HL-60/S4 treated with retinoic acid at 250 ng/mL for 4 days and 3 days (cell line): ENCODE measurements around the gene AKR1C4.
"Not testable (repeated sequence)": the region's sequence is repeated elsewhere in the genome, so short reads cannot be mapped to it uniquely, and the experiment has no call there.

Experiments
- in situ Hi-C: fragments of 300-500 bp; cut with MboI; formaldehyde crosslinking; loops from 2 replicates; pipeline ENCODE4 v1.7.0; 2022; ENCODE audit warnings: low sequenced_read_pairs

AKR1C4 gene

DNA sequence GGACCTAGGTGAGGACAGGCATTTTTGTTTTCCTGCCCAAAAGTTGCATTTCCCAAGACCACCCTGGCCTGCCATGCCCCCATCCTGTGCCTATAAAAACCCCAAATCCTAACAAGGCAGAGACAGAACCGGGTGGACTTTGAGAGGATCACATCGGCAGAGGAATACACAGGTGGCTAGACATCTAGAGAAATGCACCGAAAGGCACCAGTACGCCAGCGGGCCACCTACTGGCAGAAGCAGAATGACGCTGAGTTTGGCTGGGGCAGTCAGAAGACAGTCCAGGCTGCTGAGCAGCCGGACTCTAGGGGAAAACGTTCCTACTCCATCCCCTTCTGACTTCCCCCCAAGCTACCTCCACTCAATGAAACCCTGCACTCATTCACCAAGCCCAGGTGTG is 2.8 kb downstream of the AKR1C4 start:
- in situ Hi-C loops, result no loop called here

DNA sequence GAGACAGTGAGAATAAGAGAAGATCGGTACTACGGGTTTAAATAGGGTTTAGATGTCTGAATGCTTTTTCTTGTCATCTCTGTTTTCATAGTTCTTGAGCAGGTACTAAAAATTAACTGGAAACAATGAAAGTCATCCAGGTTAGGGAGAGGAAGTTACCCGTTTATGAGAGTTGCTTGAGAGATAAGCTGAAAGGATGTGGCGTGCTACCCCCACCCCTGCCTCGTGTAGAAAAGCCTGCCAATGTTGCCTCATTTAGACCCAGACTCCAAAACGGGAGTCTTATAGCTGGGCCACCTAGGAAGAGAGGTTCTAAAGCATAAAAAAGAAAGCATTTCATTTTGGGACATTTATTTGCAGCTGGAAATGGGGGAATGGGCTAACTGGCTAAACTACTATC is 10.2 kb downstream of the AKR1C4 start:
- in situ Hi-C loops, result no loop called here

DNA sequence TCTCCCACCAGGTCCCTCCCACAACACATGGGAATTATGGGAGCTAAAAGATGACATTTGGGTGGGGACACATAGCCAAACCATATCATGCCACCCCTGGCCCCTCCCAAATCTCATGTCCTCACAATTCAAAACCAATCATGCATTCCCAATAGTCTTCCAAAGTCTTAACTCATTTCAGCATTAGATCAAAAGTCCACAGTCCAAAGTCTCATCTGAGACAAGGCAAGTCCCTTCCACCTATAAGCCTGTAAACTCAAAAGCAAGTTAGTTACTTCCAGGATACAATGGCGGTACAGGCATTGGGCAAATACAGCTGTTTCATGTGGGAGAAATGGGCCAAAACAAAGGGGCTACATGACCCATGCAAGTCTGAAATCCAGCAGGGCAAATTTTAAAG is 13.1 kb downstream of the AKR1C4 start:
- in situ Hi-C loops, result not testable (repeated sequence)

DNA sequence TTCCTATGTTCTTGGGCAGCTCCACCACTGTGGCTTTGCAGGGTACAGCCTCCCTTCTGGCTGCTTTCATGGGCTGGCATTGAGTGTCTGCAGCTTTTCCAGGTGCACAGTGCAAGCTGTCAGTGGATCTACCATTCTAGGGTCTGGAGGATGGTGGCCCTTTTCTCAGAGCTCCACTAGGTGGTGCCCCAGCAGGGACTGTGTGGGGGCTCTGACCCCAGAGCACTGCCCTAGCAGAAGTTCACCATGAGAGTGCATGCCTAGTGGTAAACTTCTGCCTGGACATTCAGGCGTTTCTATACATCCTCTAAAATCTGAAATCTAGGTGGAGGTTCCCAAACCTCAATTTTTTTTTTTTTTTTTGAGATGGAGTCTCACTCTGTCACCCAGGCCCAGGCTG is 13.6 kb downstream of the AKR1C4 start:
- in situ Hi-C loops, result not testable (repeated sequence)

DNA sequence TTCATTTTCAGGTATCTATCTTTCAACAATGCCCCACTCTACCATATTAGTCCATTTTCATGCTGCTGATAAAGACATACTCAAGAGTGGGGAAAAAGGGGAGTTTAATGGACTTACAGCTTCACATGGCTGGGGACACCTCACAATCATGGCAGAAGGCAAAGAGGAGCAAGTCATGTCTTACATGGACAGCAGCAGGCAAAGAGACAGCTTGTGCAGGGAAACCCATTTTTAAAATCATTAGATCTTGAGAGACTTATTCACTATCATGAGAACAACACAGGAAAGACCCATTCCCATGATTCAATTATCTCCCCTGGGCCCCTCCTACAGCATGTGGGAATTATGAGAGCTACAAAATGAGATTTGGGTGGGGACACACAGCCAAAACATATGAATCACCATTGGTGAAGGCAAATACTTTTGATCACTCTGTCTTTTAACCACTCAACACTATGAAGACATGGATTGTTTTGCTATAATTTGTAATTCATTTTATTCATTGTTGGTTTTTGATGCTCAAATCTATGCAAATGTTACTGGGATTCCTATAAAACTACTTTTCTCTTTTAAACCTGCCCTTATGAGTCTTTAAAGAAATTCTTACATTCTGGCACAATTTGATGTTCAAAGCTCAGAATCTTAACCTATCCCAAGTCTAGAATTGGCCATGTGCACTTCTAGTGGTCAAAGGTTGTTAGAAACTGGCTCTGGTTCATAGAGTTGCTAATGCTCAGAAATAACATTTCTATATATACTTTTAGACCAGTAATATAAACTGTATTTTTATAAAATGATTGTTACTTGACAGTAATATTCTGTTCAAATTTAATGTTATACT is 15.3 kb downstream of the AKR1C4 start:
- in situ Hi-C loops, result no loop called here

DNA sequence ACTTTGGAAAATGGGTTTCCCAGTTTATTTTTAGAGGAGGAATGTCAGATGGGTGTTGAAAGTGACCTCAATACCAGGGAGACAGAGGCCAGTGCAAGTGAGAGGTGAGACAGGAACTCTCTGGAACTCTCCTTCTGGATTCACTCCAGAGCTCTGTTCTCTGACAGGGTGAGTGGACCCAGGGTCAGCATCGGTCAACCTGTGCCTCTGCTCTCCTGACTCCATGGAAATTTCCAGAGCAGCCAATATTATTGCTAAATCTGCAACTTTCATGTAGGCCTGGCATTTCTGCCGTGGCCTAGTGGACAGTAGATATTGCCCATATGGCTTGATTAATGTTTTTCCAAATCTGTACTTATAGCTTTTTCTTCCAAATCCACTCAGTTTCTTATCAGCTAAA is 20.2 kb downstream of the AKR1C4 start:
- in situ Hi-C loops, result no loop called here

DNA sequence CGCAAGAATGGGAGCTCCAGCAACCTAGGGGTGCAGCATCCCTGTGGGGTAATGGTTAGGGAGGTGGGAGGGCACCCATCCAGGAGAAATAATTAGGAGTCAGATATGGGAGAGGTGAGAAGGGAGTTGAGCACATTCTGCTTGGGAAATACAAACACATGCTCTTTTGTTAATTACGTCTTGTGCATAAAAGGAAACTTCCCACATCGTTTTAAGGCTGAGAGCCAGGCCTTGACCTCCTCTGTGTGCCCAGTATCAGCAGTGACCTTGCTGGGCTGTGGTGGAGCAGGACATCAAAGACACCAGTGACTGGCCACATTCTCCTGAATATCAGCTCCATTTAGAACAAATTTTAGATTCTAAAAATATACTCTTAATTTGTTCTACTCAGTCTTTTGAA is 22.6 kb downstream of the AKR1C4 start:
- in situ Hi-C loops, result no loop called here

DNA sequence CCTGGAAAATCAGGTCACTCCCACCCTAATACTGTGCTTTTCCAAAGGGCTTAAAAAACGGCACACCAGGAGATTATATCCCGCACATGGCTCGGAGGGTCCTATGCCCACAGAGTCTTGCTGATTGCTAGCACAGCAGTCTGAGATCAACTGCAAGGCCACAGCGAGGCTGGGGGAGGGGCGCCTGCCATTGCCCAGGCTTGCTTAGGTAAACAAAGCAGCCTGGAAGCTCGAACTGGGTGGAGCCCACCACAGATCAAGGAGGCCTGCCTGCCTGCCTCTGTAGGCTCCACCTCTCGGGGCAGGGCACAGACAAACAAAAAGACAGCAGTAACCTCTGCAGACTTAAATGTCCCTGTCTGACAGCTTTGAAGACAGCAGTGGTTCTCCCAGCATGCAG is 26.3 kb downstream of the AKR1C4 start:
- in situ Hi-C loops, result not testable (repeated sequence)

DNA sequence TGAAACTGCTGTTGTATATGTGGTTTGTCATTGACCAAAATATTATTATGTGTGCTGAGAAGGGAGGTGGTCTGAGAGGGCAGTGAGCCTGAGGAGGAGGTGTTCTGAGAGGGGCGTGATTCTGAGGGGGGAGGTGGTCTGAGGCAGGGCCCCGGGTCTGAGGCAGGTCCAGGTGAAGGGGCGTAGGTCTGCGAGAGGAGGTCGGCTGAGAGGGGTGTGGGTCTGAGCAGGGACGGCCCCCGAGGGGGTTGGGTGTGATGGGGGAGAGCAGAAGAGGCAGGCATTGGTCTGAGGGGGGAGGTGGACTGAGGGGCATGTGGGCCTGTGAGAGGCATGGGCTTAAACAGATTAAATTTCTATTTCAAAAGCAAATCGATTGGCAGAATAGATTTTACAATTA is 32.4 kb downstream of the AKR1C4 start:
- in situ Hi-C loops, result no loop called here

DNA sequence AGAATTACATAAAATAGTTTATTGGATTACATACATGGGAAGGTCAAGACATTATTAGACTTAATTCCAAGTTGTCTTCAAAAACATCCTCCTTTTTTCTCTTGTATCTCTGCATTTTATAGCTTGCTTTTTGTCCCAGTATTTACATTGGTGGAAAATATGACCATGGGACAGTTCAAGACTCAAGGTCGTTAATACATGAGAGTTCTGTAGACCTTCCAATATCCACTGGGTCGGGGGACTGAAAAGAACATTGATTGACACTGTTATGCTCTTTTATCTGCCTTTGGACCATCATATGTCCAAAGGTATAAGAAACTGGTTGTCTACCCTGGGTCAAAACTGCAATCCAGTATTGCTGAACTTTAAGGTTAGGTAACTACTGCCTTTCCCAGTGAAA is 36.7 kb downstream of the AKR1C4 start:
- in situ Hi-C loops, result no loop called here

DNA sequence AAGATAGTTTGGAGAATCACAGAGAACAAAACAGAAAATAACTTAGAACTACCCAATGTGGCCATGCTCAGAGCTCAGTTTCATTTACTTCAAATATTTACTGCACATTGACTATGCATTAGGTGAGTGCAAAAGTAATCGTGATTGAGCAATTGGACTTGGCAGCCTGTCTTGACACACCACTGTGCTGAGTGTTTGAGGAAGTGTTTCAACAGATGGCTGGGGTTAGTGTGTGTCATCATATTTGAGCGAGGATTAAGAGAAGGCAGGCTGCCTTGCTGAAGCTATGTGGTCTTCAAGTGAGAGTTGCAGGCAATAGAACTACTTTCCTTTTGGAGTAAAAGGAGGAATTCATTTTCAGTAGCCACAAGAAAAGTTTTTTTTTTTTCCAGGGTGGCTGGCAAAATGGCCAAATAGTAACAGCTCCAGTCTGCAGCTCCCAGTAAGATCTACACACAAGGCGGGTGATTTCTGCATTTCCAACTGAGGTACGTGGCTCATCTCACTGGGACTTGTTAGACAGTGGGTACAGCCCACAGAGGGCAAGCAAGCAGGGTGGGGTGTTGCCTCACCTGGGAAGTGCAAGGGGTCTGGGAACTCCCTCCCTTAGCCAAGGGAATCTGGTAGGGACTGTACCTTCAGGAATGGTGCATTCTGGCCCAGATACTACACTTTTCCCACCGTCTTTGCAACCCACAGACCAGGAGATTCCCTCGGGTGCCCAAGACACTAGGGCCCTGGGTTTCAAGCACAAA is 37.6 kb downstream of the AKR1C4 start:
- in situ Hi-C loops, result no loop called here

DNA sequence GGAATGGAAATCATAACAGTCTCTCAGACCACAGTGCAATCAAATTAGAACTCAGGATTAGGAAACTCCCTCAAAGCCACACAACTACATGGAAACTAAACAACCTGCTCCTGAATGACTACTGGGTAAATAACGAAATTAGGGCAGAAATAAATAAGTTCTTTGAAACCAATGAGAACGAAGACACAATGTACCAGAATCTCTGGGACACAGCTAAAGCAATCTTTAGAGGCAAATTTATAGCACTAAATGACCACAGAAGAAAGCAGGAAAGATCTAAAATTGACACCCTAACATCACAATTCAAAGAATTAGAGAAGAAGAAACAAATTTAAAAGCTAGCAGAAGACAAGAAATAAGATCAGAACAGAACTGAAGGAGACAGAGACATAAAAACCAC is 40.9 kb downstream of the AKR1C4 start:
- in situ Hi-C loops, result not testable (repeated sequence)

DNA sequence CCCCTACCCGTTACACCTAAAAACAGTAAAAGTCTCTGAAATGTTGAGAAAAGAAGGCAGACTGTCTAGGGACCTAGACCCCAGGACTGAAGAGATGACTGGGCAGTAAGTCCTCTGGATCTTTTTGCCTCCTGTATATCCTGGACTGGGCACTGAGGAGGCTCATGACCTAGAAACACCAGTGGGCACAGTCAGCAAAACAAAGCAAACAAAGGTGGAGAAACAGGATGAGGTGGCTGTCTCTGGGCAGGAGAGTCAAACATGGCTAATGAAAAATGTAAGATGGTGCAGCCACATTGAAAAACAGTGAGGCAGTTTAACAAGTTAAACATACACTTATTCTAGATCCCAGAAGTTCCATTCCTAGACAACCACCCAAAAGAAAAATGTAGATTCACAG is 45.9 kb downstream of the AKR1C4 start:
- in situ Hi-C loops, result no loop called here

DNA sequence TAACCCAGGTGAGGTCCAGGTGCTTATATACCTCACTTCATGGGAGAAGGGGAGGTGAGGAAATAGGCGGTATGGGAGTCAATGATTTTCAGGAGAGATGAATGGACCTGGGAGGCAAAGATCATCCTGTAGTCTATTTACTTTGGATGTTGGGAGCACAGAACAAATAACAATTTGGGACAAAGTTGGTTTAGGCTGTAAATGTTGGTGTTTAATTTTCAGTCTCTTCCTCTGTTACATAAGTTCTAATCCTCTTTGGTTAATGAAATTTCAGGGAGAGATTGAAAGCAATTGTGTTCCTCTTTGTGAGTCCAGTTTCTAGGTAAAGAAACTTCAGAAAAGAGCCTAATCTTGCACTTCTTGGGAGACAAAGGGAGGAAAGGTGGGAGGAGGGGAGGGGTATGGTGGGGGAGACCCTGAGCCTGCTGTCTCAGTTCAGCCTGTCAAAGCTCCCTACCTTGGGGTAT is 46.9 kb downstream of the AKR1C4 start:
- in situ Hi-C loops, result no loop called here

DNA sequence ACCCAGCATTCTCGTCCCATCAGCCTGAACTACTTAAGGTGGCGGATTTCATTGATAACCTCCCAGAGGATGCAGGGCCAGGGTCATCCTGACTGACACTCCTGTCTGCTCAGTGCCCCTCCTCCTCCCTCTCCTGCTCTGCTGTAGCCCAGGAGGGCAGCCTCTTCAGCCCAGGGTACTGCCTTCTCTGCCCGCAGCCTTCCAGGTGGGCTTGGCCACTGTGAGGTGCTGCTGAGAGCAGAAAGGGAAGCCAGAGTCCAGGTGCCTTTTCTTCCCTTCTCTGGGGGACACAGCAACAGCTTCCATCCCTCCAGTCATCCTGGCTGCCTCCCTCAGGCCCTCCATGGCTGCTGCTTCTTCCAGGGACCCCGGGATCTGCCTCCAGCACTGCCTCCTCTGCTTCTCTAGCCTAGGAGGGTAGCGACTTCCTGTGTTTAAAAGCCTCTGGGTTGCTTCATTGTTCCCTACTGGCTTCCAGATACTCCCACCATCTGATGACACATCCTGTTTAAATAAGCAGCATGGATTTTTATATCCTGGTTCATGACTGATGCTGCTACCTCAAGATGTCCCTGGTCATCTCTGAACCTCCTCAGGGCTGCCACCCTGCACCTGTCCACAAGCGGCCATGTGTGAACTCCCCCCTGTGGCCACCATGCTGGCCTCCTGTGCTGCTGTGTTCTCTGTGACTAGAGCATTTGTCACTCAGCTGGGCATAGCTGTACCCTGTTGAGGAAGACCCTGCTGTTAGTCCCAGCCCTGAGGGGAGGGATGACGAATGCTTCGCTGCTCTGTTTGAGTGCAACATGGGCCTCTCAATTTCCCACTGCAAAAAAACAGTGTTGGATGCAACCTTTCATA is 55.8 kb downstream of the AKR1C4 start:
- in situ Hi-C loops, result no loop called here

DNA sequence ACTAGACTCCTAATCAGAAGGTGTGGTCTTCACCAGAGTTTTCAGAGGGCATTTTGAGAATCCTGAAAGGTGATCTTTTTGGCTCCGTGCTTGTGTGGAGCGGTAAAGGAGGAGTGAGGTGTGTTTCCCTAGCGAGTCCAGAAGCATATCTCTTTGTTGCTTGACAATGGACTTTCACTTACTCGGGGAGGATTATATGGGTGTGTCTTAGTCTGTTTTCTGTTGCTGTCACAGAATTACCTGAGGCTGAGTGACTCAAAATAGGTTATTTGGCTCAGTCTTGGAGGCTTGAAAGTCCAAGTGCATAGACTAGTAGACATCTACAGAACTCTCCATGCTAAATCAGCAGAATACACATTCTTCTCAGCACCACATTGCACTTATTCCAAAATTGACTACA is 57.9 kb downstream of the AKR1C4 start:
- in situ Hi-C loops, result no loop called here

DNA sequence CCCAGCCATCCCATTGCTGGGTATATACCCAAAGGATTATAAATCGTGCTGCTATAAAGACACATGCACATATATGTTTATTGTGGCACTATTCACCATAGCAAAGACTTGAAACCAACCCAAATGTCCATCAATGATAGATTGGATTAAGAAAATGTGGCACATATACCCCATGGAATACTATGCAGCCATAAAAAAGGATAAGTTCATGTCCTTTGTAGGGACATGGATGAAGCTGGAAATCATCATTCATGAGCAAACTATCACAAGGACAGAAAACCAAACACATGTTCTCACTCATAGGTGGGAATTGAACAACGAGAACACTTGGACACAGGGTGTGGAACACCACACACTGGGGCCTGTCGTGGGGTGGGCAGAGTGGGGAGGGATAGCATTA is 61.1 kb downstream of the AKR1C4 start:
- in situ Hi-C loops, result not testable (repeated sequence)

DNA sequence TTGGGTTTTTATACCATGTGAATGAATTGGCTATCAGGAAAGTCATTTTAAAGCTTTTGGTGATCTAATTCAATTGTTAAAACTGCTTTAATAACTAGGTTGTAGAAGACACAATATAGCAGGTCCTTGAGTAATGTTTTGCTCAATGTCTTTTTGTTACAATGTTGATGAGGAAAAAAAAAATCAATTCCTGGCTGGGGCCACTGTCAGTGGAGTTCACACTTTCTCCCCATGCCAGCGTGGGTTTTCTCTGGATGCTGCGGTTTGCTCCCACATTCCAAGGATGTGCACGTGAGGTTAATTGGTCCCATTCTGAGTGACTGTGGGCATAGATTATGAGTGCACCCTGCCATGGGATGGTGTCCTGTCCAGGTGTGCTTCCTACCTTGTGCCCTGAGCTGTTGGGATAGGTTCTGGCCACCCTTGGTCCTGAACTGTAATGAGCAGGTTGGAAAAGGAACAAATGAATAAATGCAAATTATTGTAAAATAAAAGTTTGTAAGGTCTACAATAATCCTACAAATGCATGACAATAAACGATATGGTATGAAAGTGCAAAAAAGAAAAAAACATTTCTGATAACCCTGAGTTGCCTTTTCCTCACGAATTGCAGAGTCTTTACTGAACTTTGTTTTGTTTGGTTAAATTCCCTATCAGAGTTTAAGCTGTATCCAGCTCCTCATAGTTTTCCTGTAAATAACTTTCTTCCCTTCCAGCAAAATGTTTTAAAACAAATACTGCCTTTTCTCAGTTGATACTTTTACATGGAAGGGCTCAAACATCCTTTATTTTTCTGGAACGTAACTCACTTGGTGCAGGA is 62.7 kb downstream of the AKR1C4 start:
- in situ Hi-C loops, result no loop called here

DNA sequence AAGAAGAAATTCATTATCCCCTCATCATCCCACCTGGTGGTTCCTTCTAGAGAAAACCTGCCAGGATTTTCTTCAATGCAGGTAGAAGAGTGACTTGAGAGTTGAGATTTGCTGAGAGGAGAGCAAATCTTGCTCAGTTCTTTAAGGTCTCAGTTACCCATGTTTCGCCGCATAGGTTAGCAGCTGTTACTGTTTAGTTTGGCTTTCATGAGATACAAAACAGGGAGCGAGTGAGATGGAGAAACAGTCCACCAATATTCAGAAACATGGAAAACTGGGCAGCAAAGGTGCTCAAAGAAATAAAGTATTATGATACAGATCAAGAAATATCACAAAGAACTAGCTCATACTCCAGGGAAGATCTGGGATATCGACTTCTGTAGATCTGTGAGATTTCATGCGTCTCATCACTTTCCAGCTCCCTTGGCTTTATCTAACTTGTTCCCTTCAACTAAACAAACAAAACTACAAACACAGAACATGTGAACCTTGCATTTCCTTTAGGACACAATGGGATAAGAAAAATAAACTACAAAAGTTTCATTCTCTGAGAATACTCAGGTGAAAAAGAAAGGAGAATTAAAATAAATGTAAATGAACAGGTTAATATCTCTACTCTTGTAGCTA is 63.4 kb downstream of the AKR1C4 start:
- in situ Hi-C loops, result no loop called here

DNA sequence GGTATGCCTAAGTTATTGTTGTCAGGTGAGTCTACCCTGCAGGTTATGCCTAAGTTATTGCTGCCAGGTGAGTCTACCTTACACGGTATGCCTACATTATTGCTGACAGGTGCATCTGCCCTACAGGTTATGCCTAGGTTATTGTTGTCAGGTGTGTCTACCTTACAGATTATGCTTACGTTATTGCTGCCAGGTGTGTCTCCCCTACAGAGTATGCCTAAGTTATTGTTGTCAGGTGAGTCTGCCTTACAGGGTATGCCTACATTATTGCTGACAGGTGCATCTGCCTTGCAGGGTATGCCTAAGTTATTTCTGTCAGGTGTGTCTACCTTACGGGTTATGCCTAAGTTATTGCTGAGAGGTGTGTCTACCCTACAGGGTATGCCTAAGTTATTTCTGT is 64.2 kb downstream of the AKR1C4 start:
- in situ Hi-C loops, result no loop called here
